ENCODE results near the gene CEP164. TPM values are rescaled to one million over a fixed set of nuclear protein-coding genes. Genes with fewer than 3 reads are reported as not detected.

Gene CEP164
- polyA plus RNA-seq, 1 of the 3 experiments (the other 2 are of a cell fraction) = 27.7 TPM

DNA sequence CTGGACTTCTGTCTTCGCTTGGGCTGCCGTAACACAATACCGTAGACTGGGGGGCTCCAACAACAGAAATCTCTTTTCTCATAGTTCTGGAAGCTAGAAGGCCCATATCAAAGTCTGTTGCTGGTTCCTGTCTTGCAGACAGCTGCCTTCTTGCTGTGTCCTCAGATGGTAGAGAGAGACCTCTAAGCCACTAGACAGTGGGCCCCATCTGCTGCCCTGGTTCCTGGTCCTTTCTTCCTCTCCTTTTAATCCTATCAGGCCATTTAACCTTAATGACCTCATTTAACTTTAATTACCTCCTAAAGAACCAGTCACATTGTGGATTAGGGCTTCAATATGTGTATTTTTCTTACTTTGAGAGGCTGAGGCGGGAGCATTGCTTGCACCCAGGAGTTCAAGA lies 9.4 kb downstream of the CEP164 start:
- TF ChIP-seq GATA2 (CRISPR knock-in tag; IDR thresholded peaks at IDR 0.05) (no peak), RXRA (IDR thresholded peaks at IDR 0.05; ENCODE audit: borderline replicate concordance, low read depth) (no peak), NFIC (IDR thresholded peaks at IDR 0.05; ENCODE audit: borderline replicate concordance) (no peak), CHD2 (IDR thresholded peaks at IDR 0.05; ENCODE audit: low read length, partially characterized antibody) (no peak), PBX3 (IDR thresholded peaks at IDR 0.05) (no peak), JUND (IDR thresholded peaks at IDR 0.05) (no peak), USF1 (IDR thresholded peaks at IDR 0.05; ENCODE audit: borderline replicate concordance, low read depth) (no peak), EZH2phosphoT487 (IDR thresholded peaks at IDR 0.05; ENCODE audit: borderline replicate concordance, low read depth) (no peak), NRF1 (IDR thresholded peaks at IDR 0.05; ENCODE audit: low read depth, low read length) (no peak), YY1 (IDR thresholded peaks at IDR 0.05; ENCODE audit: low read depth) (no peak), FOSL2 (IDR thresholded peaks at IDR 0.05; ENCODE audit: borderline replicate concordance, low read depth) (no peak), FOXM1 (IDR thresholded peaks at IDR 0.05; ENCODE audit: low read depth) (no peak), SIN3A (IDR thresholded peaks at IDR 0.05; ENCODE audit: borderline replicate concordance, low read depth, low read length) (no peak), GABPA (IDR thresholded peaks at IDR 0.05; ENCODE audit: low read depth) (no peak), RFX5 (IDR thresholded peaks at IDR 0.05; ENCODE audit: low read length) (no peak), RAD21 (IDR thresholded peaks at IDR 0.05; ENCODE audit: low read length) (no peak), TCF12 (IDR thresholded peaks at IDR 0.05) (no peak)
- TF ChIP-seq, protein P1, sequence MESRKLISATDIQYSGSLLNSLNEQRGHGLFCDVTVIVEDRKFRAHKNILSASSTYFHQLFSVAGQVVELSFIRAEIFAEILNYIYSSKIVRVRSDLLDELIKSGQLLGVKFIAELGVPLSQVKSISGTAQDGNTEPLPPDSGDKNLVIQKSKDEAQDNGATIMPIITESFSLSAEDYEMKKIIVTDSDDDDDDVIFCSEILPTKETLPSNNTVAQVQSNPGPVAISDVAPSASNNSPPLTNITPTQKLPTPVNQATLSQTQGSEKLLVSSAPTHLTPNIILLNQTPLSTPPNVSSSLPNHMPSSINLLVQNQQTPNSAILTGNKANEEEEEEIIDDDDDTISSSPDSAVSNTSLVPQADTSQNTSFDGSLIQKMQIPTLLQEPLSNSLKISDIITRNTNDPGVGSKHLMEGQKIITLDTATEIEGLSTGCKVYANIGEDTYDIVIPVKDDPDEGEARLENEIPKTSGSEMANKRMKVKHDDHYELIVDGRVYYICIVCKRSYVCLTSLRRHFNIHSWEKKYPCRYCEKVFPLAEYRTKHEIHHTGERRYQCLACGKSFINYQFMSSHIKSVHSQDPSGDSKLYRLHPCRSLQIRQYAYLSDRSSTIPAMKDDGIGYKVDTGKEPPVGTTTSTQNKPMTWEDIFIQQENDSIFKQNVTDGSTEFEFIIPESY (IDR thresholded peaks at IDR 0.05; ENCODE audit: borderline replicate concordance, low read depth) = no peak
- TF ChIP-seq, protein P2, sequence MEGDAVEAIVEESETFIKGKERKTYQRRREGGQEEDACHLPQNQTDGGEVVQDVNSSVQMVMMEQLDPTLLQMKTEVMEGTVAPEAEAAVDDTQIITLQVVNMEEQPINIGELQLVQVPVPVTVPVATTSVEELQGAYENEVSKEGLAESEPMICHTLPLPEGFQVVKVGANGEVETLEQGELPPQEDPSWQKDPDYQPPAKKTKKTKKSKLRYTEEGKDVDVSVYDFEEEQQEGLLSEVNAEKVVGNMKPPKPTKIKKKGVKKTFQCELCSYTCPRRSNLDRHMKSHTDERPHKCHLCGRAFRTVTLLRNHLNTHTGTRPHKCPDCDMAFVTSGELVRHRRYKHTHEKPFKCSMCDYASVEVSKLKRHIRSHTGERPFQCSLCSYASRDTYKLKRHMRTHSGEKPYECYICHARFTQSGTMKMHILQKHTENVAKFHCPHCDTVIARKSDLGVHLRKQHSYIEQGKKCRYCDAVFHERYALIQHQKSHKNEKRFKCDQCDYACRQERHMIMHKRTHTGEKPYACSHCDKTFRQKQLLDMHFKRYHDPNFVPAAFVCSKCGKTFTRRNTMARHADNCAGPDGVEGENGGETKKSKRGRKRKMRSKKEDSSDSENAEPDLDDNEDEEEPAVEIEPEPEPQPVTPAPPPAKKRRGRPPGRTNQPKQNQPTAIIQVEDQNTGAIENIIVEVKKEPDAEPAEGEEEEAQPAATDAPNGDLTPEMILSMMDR (IDR thresholded peaks at IDR 0.05) = no peak
- TF ChIP-seq, protein P3, sequence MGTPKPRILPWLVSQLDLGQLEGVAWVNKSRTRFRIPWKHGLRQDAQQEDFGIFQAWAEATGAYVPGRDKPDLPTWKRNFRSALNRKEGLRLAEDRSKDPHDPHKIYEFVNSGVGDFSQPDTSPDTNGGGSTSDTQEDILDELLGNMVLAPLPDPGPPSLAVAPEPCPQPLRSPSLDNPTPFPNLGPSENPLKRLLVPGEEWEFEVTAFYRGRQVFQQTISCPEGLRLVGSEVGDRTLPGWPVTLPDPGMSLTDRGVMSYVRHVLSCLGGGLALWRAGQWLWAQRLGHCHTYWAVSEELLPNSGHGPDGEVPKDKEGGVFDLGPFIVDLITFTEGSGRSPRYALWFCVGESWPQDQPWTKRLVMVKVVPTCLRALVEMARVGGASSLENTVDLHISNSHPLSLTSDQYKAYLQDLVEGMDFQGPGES (IDR thresholded peaks at IDR 0.05; ENCODE audit: low read depth, low read length) = no peak
- 100% methylated on average over 4 of the region's 4 CpGs for WGBS (ENCODE audit: low lambda C conversion rate)
- POLR2A ChIA-PET = no interaction called here

More for the DNA sequence above, 9.4 kb downstream of the CEP164 start:
- Histone ChIP-seq H3K27ac (ENCODE audit: low read depth in 2 of 2, low read length in 1 of 2) (no peak overlapping the region), H3K36me3 (replicated peaks in 1 of 2; ENCODE audit: control insufficient read depth in 1 of 2, insufficient read depth in 2 of 2, low read length in 1 of 2) (peaks cover 13 to 30% of the 10 kb centered on the region in 2 experiments), H3F3A (replicated peaks; ENCODE audit: insufficient read depth) (no peaks in the 10 kb centered on the region), H3K9ac (no peak overlapping the region), H3K27me3 (ENCODE audit: insufficient read depth) (no peaks in the 10 kb centered on the region), H3K79me2 (ENCODE audit: insufficient read depth) (peaks cover 25% of the 10 kb centered on the region), H3K9me3 (no peaks in the 10 kb centered on the region), H3K4me1 (ENCODE audit: control insufficient read depth in 1 of 2, insufficient read depth in 2 of 2, low read depth in 1 of 2, low read length in 1 of 2) (peaks cover 0 to 2% of the 10 kb centered on the region in 2 experiments; a peak in 1 of 4 replicates), H2AFZ (ENCODE audit: low read depth) (no peak overlapping the region), H3K4me3 (ENCODE audit: low read depth in 2 of 2, low read length in 1 of 2) (no peak overlapping the region), H3K9me2 (no peaks in the 10 kb centered on the region), H4K20me1 (ENCODE audit: insufficient read depth) (0 out of 2 replicates have a peak, but pooled peaks cover 4% of the 10 kb centered on the region), H3K4me2 (no peak overlapping the region)
- CTCF ChIA-PET = interaction anchor here (0.6 kb wide), 1 partner anchor 115 kb away, joined by 3 read pairs; no protein-coding TSS in a partner anchor
- no peak for DNase-seq
